Loucy (cell line): ENCODE results near the gene SLC18A3.

Source experiments
- EZH2phosphoT487 ChIP-seq: fragments of 200-600 bp; IDR thresholded peaks from 2 replicates; pipeline ENCODE4 v1.6.1; 2018; ENCODE audit warnings: antibody characterized with exemption, mild to moderate bottlenecking, moderate library complexity, borderline replicate concordance
- TF ChIP-seq, protein P1 (sequence below): fragments of 200-600 bp; sonication (generic); conservative IDR thresholded peaks from 2 replicates; pipeline ENCODE4 v1.5.1; 2014; ENCODE audit warnings: mild to moderate bottlenecking, antibody characterized with exemption, low read length

DNA sequence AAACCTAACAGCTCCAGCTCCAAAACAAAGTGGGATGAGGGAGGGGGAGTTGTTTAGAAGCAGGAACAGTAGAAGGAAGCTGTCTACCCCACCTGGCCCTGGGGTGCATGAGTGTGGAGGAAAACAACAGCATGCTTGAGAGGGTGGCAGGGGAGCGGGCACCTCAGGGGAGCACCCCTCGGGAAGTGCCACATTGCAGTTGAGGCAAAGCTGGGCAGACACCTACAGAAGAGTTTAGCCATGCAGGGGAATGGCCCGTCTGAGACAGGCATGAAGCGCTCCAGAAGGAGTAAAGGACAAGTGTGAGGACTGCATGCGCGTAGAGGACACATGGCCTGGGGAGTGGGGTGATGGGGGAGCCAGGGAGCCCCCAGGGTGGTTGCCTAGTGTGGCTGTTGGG lies 21.9 kb downstream of the SLC18A3 start:
- TF ChIP-seq, protein P1, sequence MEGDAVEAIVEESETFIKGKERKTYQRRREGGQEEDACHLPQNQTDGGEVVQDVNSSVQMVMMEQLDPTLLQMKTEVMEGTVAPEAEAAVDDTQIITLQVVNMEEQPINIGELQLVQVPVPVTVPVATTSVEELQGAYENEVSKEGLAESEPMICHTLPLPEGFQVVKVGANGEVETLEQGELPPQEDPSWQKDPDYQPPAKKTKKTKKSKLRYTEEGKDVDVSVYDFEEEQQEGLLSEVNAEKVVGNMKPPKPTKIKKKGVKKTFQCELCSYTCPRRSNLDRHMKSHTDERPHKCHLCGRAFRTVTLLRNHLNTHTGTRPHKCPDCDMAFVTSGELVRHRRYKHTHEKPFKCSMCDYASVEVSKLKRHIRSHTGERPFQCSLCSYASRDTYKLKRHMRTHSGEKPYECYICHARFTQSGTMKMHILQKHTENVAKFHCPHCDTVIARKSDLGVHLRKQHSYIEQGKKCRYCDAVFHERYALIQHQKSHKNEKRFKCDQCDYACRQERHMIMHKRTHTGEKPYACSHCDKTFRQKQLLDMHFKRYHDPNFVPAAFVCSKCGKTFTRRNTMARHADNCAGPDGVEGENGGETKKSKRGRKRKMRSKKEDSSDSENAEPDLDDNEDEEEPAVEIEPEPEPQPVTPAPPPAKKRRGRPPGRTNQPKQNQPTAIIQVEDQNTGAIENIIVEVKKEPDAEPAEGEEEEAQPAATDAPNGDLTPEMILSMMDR = no peak
- TF ChIP-seq EZH2phosphoT487 = no peak
